Activated T-helper 17 cell treated with anti-CD3 and anti-CD28 coated beads, Interleukin-2, amount 50 U/mL, for 72 hours (primary cell): ENCODE measurements around the gene LYRM4. TPM values are rescaled to one million over a fixed set of nuclear protein-coding genes. Genes with fewer than 3 reads are reported as not detected.

Experiments
- total RNA-seq, 2 donors: library from RNA; stranded (reverse); gene quantifications; one replicate each; pipeline ENCODE4 v1.2.3, GENCODE V29; 2022

Gene LYRM4
- total RNA-seq, 2 donors from 2014 or later, result 34.0 to 64.2 TPM

Other genes with a start within 250 kb of the LYRM4 start
- under 1 TPM in 1 of 2 donors, not detected in 1; 0.05 TPM for gene PPP1R3G, start 175.6 kb downstream of the LYRM4 start, total RNA-seq
- 10 to 100 TPM; 19.3 to 48.3 TPM for gene FARS2, start 563 bp upstream of the LYRM4 start, total RNA-seq